ENCODE data around the gene ABHD17A. TPM values are rescaled to one million over a fixed set of nuclear protein-coding genes. Genes with fewer than 3 reads are reported as not detected.

The ABHD17A gene
- total RNA-seq, 1 experiment from 2014 or later = 68.2 TPM

DNA sequence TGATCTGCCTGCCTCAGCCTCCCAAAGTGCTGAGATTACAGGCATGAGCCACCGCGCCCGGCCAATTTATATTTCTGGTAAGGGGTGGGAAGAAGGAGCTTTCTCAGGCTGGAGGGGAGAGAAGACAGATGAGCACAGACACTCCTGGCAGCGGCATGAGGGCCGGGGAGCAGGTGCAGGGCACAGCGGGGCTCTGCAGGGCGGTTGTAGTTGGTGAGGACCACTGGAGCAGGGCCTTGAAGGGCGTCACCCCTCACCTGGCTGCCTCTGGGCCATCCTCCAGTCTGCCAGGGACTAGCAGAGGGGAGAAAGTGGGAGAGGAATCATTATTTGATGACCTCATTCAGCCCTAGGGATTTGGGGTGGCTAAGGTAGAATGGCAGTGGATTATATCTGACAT is 47.1 kb upstream of the ABHD17A start:
- H2AFZ ChIP-seq (ENCODE audit: low read depth, low read length, poor library complexity, severe bottlenecking) = no peak overlapping the region
- peaks cover 0 to 8% of the 10 kb centered on the region in 2 experiments; a peak in 1 of 4 replicates for H3K9me3 ChIP-seq (ENCODE audit: control insufficient read depth in 1 of 2, insufficient read depth in 1 of 2, low read depth in 1 of 2, low read length in 2 of 2)
- H3K27ac ChIP-seq (ENCODE audit: low read depth, low read length) = no peak overlapping the region
- ATAC-seq = no peak
- ChIA-PET POLR2A (no interaction called here), RAD21 (ENCODE audit: low non-redundant PET in 1 of 2, low total read pairs in 2 of 2, uncharacterized antibody in 2 of 2, unreplicated experiment in 2 of 2) (no interaction called here), CTCF (no interaction called here)
- peaks cover 0 to 22% of the 10 kb centered on the region in 2 experiments; a peak in 2 of 4 replicates for H3K4me1 ChIP-seq (ENCODE audit: control insufficient read depth in 1 of 2, insufficient read depth in 2 of 2, low read length in 2 of 2)
- no peaks in the 10 kb centered on the region for H3K9me2 ChIP-seq (ENCODE audit: insufficient read depth)
- intact Hi-C loops (cut with micrococcal nuclease) = loop anchor here (10.0 kb wide), 1 partner anchor 132 kb away; no protein-coding TSS in a partner anchor
- H3K79me2 ChIP-seq (ENCODE audit: insufficient read depth, low read length) = no peaks in the 10 kb centered on the region
- H3K4me3 ChIP-seq (replicated peaks in 1 of 2; ENCODE audit: low read depth in 1 of 2, low read length in 2 of 2) = no peak overlapping the region
- H3K27me3 ChIP-seq (ENCODE audit: insufficient read depth, low read length) = no peaks in the 10 kb centered on the region
- TF ChIP-seq SIN3A (IDR thresholded peaks at IDR 0.05; ENCODE audit: low read depth) (no peak), RAD21 (IDR thresholded peaks at IDR 0.05; ENCODE audit: low read depth) (no peak), POLR2AphosphoS5 (IDR thresholded peaks at IDR 0.05; ENCODE audit: low read depth, low read length) (no peak), SP1 (IDR thresholded peaks at IDR 0.05; ENCODE audit: low read depth) (no peak), EZH2 (IDR thresholded peaks at IDR 0.05) (no peak), JUND (IDR thresholded peaks at IDR 0.05) (no peak), ELF1 (IDR thresholded peaks at IDR 0.05; ENCODE audit: borderline replicate concordance, low read depth) (no peak), EGR1 (IDR thresholded peaks at IDR 0.05; ENCODE audit: low read depth) (no peak), ATF3 (IDR thresholded peaks at IDR 0.05) (no peak), ZNF274 (IDR thresholded peaks at IDR 0.05; ENCODE audit: low read depth, low read length) (no peak), EZH2phosphoT487 (IDR thresholded peaks at IDR 0.05; ENCODE audit: borderline replicate concordance) (no peak), ZFX (IDR thresholded peaks at IDR 0.05) (no peak)
- TF ChIP-seq, protein P1, sequence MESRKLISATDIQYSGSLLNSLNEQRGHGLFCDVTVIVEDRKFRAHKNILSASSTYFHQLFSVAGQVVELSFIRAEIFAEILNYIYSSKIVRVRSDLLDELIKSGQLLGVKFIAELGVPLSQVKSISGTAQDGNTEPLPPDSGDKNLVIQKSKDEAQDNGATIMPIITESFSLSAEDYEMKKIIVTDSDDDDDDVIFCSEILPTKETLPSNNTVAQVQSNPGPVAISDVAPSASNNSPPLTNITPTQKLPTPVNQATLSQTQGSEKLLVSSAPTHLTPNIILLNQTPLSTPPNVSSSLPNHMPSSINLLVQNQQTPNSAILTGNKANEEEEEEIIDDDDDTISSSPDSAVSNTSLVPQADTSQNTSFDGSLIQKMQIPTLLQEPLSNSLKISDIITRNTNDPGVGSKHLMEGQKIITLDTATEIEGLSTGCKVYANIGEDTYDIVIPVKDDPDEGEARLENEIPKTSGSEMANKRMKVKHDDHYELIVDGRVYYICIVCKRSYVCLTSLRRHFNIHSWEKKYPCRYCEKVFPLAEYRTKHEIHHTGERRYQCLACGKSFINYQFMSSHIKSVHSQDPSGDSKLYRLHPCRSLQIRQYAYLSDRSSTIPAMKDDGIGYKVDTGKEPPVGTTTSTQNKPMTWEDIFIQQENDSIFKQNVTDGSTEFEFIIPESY (IDR thresholded peaks at IDR 0.05; ENCODE audit: extremely low read depth, insufficient replicate concordance, low read length) = no peak
- TF ChIP-seq, protein P2, sequence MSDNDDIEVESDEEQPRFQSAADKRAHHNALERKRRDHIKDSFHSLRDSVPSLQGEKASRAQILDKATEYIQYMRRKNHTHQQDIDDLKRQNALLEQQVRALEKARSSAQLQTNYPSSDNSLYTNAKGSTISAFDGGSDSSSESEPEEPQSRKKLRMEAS (IDR thresholded peaks at IDR 0.05) = no peak
- no peak overlapping the region for H3K9ac ChIP-seq (ENCODE audit: low read length)
- no peaks in the 10 kb centered on the region for H4K20me1 ChIP-seq (ENCODE audit: insufficient read depth)
- BruUV-seq (replicated peaks) = no TSS peak
- H3K36me3 ChIP-seq (ENCODE audit: control insufficient read depth in 1 of 2, insufficient read depth in 2 of 2, low read length in 2 of 2) = no peaks in the 10 kb centered on the region
- DNase-seq (ENCODE audit: low read depth, low spot score) = no peak
- no peak overlapping the region for H3K4me2 ChIP-seq (ENCODE audit: low read length)
